ENCODE data around the gene PIM3. TPM values are rescaled to one million over a fixed set of nuclear protein-coding genes. Genes with fewer than 3 reads are reported as not detected.

Gene PIM3
- total and polyA plus RNA-seq, 4 donors, result 14.5 to 44.0 (median 28.1) TPM

GRCh38 chr22:49951000-49951677 lies 9.4 kb upstream of the PIM3 start:
- TF ChIP-seq ZBTB33 (IDR thresholded peaks at IDR 0.05) (no peak), RXRA (IDR thresholded peaks at IDR 0.05) (peak in 1 of 2 donors; percentile 33), SP1 (IDR thresholded peaks at IDR 0.05) (peak; percentile 32)
- no peaks in the 10 kb centered on the region for H3K27me3 ChIP-seq (ENCODE audit: control insufficient read depth in 4 of 4, insufficient read depth in 4 of 4, low read length in 3 of 4)
- no peak overlapping the region for H3K9ac ChIP-seq (ENCODE audit: low read depth in 1 of 2, low read length in 2 of 2)
- H3K36me3 ChIP-seq (ENCODE audit: control insufficient read depth in 4 of 4, insufficient read depth in 3 of 4, low read depth in 1 of 4, low read length in 3 of 4), result no peaks in the 10 kb centered on the region
- H3K27ac ChIP-seq (ENCODE audit: low read depth in 1 of 2, low read length in 2 of 2), result peak overlapping the region in 1 of 2 donors; percentile 17
- peaks cover 23 to 62% (median 46%) of the 10 kb centered on the region in 4 donors for H3K4me1 ChIP-seq (ENCODE audit: control insufficient read depth in 4 of 4, insufficient read depth in 4 of 4, low read length in 3 of 4)
- DNase-seq (ENCODE audit: low spot score), result no peak
- WGBS, result 70% methylated on average over 28 of the region's 28 CpGs
- no peaks in the 10 kb centered on the region for H3K9me3 ChIP-seq (ENCODE audit: control insufficient read depth in 4 of 4, low read length in 3 of 4)
- H3K4me3 ChIP-seq (ENCODE audit: low read depth in 1 of 3, low read length in 3 of 3), result no peak overlapping the region

- DNase-seq (ENCODE audit: low spot score), result no peak
- H3K36me3 ChIP-seq (ENCODE audit: control insufficient read depth in 4 of 4, insufficient read depth in 3 of 4, low read depth in 1 of 4, low read length in 3 of 4), result no peaks in the 10 kb centered on the region
- no peak overlapping the region for H3K4me3 ChIP-seq (ENCODE audit: low read depth in 1 of 3, low read length in 3 of 3)
- H3K27ac ChIP-seq (ENCODE audit: low read depth in 1 of 2, low read length in 2 of 2), result no peak overlapping the region
- no peaks in the 10 kb centered on the region for H3K9me3 ChIP-seq (ENCODE audit: control insufficient read depth in 4 of 4, low read length in 3 of 4)
- peaks cover 27 to 62% (median 46%) of the 10 kb centered on the region in 4 donors for H3K4me1 ChIP-seq (ENCODE audit: control insufficient read depth in 4 of 4, insufficient read depth in 4 of 4, low read length in 3 of 4)
- WGBS, result 83% methylated on average over 4 of the region's 4 CpGs
- no peak overlapping the region for H3K9ac ChIP-seq (ENCODE audit: low read depth in 1 of 2, low read length in 2 of 2)
- TF ChIP-seq EGR1 (IDR thresholded peaks at IDR 0.05; ENCODE audit: low read depth in 2 of 2), result no peak
- no peaks in the 10 kb centered on the region for H3K27me3 ChIP-seq (ENCODE audit: control insufficient read depth in 4 of 4, insufficient read depth in 4 of 4, low read length in 3 of 4)
These were observed 8.9 kb upstream of the PIM3 start for GRCh38 chr22:49951678-49951985.

GRCh38 chr22:49951986-49952896 lies 8.3 kb upstream of the PIM3 start:
- no peaks in the 10 kb centered on the region for H3K36me3 ChIP-seq (ENCODE audit: control insufficient read depth in 4 of 4, insufficient read depth in 3 of 4, low read depth in 1 of 4, low read length in 3 of 4)
- H3K9ac ChIP-seq (ENCODE audit: low read depth in 1 of 2, low read length in 2 of 2), result no peak overlapping the region
- H3K9me3 ChIP-seq (ENCODE audit: control insufficient read depth in 4 of 4, low read length in 3 of 4), result no peaks in the 10 kb centered on the region
- DNase-seq (ENCODE audit: low spot score), result no peak
- no peak overlapping the region for H3K4me3 ChIP-seq (ENCODE audit: low read depth in 1 of 3, low read length in 3 of 3)
- peak overlapping the region in 1 of 2 donors; percentile 23 for H3K27ac ChIP-seq (ENCODE audit: low read depth in 1 of 2, low read length in 2 of 2)
- 79% methylated on average over 24 of the region's 24 CpGs for WGBS
- no peaks in the 10 kb centered on the region for H3K27me3 ChIP-seq (ENCODE audit: control insufficient read depth in 4 of 4, insufficient read depth in 4 of 4, low read length in 3 of 4)
- peaks cover 29 to 63% (median 50%) of the 10 kb centered on the region in 4 donors for H3K4me1 ChIP-seq (ENCODE audit: control insufficient read depth in 4 of 4, insufficient read depth in 4 of 4, low read length in 3 of 4)
- TF ChIP-seq FOXA1 (IDR thresholded peaks at IDR 0.05), result no peak
- TF ChIP-seq MAX (IDR thresholded peaks at IDR 0.05), result no peak
- TF ChIP-seq FOXA2 (IDR thresholded peaks at IDR 0.05), result no peak
- TF ChIP-seq ATF3 (IDR thresholded peaks at IDR 0.05), result no peak
- no peak for TF ChIP-seq RXRA (IDR thresholded peaks at IDR 0.05)
- TF ChIP-seq HNF4G (IDR thresholded peaks at IDR 0.05), result no peak
- TF ChIP-seq SP1 (IDR thresholded peaks at IDR 0.05), result no peak
- no peak for TF ChIP-seq CTCF (IDR thresholded peaks at IDR 0.05; ENCODE audit: low read depth, low read length, missing input control)
- TF ChIP-seq EGR1 (IDR thresholded peaks at IDR 0.05; ENCODE audit: low read depth in 2 of 2), result no peak
- no peak for TF ChIP-seq GABPA (IDR thresholded peaks at IDR 0.05 in 1 of 2, conservative IDR thresholded peaks at IDR 0.05 in 1 of 2)
- TF ChIP-seq RAD21 (IDR thresholded peaks at IDR 0.05), result no peak
- no peak for TF ChIP-seq JUND (IDR thresholded peaks at IDR 0.05)
- TF ChIP-seq REST (IDR thresholded peaks at IDR 0.05), result no peak
- no peak for TF ChIP-seq HNF4A (conservative IDR thresholded peaks at IDR 0.05)
- TF ChIP-seq TAF1 (conservative IDR thresholded peaks at IDR 0.05), result no peak
- TF ChIP-seq NR2F2 (IDR thresholded peaks at IDR 0.05), result no peak
- TF ChIP-seq YY1 (IDR thresholded peaks at IDR 0.05), result no peak
